SIG-M5 treated with dmso at 0.1 percent for 504 hours (cell line): ENCODE data around the gene CUBN.
"Not testable (repeated sequence)": the region's sequence is repeated elsewhere in the genome, so short reads cannot be mapped to it uniquely, and the experiment has no call there.

ENCODE experiments used
- DNase-seq: peaks from one replicate; lab custom pipeline; 2025; ENCODE audit not compliant: unreplicated experiment; lab: John Stamatoyannopoulos, UW

The CUBN gene

DNA sequence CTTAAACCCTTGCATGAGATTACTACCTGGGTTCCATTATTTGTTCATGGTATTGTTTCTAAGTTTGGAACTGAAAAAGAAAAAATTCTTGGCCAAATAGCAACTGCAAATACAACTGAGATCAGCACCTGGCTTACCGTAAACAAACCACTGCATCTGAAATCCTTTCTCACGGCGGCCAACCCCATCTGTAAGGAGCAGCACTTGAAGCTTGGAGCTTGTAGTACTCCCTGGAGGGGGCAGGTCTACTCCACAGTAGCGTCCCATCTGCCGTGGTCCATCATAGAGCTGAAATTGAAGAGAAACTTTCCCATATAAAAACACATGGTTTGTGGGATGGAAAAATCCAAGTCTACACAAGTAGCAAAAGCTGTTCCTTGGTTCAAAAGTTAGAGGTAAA is 109.9 kb downstream of the CUBN start:
- DNase-seq: no peak

DNA sequence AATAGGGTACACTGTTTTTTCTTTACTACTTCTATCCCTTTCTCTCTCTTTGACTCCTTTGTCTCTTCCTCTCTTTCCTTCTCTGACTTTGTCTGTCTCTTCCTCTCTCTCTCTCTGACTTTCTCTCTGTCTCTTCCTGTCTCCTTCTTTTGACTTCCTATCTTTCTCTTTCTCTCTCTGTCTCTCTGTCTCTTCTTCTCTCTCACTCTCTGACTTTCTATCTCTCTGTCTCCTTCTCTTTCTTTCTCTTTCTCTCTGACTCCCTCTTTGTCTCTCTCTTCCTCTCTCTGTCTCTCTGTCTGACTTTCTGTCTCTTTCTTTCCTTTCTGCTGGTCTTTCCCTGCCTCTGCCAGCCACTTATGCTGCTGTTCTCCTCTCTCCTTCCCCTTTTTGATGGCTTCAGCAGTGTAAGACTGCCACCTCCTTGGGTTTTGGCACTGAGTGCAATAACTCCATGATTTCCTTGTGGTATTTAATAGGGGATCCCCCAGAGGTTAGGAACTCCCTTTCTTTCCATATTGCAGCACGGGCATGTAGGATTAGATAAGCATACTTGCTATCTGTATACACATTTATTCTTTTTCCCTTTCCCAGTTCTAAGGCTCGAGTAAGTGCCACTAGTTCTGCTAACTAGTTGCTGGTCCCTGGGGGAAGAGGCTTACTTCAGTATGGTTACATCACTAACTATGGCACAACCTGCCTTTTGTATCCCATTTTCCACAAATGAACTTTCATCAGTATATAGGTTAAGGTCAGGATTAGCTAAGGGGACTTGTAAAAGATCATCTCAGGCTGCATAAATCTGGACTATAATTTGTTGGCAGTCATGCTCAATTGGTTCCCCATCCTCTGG is 116.3 kb downstream of the CUBN start:
- DNase-seq: not testable (repeated sequence)

DNA sequence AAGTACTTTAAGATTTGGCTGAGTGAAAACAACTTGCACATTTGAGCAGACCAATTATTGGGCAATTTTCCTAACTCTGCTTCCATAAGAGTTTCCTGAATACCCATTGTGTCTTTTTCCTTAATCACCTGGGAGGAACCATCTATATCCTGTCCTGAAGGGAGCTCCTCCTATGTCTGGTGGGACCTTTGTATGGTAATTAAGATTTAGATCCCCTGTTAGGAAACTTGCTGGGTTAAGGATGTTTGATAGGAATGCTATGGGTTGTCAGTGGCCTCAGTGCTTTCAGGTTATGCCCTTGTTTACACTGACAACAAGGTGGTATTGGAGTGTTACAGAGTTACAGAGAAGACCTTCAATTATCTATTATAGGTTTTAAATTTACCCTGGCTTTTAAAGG is 116.9 kb downstream of the CUBN start:
- not testable (repeated sequence) for DNase-seq

DNA sequence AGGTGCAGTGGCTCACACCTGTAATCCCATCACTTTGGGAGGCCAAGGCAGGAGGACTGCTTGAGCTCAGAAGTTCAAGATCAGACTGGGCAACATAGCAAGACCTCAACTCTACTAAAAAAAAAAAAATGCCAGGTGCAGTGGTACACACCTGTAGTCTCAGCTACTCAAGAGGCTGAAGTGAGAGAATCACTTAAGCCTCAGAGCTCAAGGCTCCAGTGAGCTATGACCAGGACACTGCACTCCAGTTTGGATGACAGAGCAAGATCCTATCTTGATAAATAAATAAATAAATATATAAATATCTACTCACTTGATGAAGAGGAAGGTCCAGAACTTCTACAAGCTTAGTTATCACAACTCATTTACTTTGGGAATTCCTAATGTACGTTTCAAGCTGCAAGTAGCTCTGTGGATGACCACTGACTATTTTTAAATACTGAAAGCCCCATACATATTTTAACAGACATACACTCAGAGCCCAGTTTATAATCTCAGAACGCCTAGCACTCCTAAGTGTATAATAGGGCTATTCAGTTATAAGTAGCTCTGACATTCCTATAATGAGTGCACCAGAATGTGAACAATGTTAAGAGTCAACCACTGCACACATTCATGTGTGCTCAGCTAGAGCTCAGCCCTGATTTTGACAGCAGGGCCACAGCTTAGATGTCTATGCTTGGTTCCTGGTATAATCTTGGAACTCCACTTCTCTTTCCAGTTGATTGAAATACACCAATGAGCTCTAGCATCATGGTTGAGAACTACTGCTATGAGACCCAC is 119.1 kb downstream of the CUBN start:
- DNase-seq: no peak

DNA sequence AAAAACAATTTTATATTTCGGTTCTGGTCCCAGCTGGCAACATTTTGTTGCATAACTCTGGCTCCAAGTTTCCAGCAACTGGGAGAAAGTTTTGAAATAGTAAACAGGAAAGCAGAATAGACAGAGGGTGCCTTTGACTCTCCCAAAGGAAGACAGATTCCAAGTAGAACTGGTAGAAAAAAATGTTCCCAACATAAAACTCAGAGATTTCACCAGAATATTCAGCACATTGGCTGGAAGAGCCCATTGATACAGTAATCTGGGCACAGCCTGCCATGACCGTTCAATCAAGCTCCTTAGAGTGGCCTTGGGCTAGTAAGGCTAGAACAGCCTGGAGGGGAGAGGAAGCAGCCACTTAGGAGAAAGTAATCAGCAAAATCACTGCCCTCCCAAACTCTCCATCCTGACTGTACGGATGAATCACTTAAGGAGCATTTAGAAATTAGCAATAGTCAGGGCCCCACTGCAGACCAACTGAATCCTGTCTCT is 120.4 kb downstream of the CUBN start:
- DNase-seq: no peak

DNA sequence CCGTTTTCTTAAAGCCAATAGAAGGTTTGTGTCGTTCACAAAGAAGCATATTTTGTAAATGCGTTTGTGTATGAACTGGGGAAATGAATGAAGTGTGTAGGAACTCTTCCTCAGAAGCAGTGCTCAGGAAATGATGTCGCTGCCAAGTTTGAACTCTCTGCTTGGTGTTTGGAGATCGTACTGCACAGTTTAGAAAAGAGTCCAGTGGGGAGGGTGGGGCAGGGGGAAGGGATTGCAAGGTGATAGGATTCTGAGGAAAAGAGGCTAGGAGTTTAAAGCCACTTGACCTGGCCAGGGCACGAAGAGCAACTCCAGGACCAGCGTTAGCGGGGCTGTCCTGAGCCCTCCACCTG is 122.2 kb downstream of the CUBN start:
- no peak for DNase-seq

DNA sequence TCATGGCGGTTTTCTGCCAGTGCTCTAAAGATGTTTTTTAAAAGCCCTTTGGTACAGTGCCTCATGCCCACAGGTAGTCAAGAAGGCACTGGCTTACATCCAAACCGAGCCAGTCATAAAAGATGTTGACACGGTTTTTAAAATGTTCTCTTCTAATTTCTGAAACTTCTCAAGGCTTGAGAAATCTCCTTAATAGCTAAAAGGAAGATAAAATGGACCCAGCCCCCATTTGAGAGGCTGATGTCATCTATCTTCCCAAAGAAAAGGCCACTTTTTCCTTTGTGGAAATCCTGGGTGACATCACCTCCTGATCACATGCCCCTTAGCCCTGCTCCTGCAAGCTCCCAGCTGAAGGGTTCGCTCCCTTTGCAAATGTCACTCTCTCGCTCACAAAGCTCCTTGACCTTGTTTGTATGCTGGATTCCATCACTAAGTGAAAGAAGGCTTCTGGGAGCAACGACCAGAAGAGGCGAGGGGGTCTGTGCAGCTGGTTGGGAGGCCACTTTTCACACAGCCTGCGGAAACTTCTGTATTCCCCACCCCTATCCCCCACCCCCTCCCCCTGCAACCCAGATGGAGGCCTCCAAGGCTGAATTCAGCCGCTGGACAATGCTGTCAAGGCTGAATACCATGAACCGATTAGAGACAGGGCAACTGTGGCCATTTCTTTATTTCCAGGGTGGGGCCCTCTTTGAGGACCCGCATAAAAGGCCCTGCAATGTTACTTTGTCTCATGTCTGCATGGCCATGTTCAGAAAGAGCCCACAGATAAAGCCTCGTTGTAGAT is 122.8 kb downstream of the CUBN start:
- DNase-seq: no peak

DNA sequence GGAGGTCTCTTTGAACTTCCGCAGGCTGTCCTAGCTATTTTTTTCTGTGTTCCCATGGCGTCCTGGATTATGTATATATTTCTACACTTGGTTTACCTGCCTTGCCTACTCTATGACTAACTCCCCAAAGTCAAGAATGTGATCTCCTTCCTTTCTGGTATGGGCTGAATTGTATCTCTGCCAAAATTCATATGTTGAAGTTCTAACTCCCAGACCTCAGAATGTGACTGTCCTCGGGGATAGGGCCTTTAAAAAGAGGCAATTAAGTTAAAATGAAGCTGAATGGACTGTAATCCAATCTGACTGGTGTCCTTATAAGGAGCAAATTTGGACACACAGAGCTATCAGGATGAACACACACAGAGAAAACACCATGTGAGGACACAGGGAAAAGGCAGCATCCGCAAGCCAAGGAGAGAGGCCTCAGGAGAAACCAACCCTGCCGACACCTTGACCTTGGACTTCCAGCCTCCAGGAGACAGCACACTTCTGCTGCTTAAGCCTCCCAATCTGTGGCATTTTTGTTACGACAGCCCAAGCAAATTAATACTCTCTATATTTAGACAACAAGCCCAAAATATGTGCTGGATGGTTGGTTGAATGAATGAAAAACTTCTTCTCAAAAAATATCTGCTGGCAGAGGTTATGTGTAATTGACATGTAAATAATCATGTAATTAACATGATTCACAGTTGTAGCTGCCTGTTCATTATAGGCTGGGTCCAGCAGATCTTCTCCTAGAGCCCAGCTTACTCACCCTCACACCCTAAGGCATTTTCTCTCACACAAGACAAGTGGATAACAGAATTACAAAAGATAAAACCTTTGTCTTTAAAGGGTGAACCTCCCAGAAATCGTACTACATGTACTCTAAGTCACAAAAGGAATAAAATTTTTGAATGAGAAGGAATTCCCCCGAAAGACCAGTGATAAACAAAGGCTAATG is 123.7 kb downstream of the CUBN start:
- no peak for DNase-seq

DNA sequence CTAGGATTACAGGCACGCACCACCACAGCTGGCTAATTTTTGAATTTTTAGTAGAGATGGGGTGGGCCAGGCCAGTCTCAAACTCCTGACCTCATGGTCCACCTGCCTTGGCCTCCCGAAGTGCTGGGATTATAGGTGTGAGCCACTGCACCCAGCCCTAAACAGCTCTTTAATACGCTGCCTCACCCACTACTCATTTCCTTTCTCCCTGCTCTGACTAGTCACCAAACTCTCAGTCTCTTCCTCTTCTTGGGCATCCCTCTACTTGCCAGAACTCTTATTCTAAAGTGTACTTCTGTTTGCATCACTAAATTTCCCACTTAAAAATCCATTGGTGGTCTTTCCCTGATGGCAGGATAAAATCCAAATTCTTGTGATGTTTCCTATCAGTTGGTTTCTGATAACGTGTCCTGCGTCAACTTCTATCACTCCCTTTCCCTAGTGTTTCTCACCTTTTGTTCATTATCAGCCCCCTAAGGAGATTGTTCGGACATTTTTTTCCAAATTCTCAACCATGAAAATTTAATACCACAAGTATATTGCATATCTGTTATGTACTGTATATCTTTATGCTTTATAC is 124.7 kb downstream of the CUBN start:
- no peak for DNase-seq

DNA sequence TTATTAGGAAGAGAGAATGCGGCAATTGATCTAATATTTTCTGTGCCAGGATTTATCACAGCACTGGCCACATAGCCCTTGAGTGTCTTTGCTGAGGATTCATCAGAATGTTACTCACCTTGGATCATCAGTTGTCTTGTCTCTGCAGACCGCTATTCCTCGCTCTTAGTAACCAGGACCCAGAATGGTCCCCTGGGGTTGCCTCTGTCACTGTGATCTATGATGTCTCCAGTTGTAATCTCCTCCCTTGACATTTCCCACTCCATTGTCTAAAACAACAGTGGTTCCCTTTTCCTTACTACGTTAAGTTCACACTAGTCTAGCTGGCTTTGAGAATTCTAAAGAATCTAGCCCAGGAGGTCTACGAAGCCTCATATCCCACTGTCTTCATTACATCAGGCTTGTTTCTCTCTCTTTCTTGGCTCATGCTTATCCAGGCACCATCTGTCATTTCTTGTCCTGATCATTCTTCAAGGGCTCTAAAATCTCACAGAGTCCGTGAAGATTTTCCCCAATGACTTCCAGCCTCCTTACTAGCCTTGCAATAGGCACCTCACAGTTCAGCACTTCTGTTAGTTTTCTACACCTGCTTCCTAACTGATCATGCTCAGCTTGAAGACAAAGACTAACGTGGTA is 125.8 kb downstream of the CUBN start:
- DNase-seq: no peak

DNA sequence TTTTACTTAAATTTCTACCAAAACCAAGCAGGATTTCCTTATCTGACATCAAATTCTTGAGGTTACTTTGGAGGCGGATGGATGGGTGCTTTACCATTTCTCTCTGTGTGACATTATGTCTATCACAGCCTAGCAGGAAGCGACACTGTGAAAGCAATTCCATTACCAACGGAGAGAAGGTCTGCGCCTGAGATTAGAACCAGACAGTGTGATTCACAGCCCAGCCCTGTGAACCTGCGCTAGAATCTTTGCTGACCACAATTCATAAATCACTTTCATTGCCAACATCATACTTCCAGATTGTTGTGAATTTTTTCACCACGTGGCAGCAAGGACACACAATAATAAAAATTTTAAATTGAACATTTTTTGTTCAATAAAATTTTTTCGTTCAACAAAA is 126.5 kb downstream of the CUBN start:
- DNase-seq: no peak

DNA sequence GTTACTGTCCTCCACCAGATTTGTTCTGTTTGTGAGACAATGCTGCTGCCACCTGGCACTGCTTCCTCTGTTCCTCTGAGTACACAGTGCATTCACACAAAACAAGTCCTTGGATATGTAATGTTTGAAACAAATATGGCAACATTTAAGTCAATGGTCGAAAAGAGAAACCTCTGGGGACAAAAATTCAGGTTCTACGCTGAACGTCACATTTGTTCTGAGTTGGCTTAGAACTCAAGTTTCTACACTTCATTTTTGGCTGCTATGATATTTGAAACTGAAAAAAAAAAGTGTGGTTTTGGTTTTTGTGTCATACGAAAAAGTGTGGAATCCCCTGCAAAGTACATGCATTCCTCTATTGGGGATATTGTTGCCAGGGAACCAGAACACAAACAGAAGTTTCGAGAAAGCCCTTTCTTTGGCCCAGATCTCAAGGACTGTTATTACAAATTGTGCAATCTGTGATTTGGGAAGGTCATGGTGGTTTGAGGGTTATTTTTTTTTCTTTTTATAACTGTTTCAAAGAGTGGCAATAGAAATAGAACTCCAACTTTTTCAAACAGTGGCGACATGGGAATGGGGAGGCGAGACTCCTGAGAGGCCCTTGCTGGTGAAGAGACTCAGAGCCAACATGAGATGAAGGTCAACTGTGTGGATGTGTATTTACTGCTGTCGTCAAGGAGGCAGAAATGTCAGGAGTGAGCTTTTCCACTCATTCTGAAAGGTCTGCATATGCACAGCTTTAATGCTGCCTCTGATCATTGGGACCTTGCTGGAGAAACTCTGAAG is 127.5 kb downstream of the CUBN start:
- DNase-seq: no peak

DNA sequence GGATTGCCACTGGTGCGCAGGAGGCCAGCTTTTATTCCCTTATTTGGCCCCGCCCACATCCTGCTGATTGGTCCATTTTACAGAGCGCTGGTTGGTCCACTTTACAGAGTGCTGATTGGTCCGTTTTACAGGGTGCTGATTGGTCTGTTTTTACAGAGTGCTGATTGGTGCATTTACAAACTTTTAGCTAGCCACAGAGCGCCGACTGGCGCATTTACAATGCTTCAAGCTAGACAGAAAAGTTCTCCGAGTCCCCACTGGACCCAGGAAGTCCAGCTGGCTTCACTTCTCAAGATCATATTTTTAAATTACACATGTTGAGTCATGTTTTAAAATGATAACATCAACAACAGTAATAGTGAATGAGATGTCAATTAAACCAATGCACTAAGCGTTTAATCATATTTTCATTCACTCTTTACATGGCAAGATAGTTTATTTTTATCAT is 128.3 kb downstream of the CUBN start:
- no peak for DNase-seq

DNA sequence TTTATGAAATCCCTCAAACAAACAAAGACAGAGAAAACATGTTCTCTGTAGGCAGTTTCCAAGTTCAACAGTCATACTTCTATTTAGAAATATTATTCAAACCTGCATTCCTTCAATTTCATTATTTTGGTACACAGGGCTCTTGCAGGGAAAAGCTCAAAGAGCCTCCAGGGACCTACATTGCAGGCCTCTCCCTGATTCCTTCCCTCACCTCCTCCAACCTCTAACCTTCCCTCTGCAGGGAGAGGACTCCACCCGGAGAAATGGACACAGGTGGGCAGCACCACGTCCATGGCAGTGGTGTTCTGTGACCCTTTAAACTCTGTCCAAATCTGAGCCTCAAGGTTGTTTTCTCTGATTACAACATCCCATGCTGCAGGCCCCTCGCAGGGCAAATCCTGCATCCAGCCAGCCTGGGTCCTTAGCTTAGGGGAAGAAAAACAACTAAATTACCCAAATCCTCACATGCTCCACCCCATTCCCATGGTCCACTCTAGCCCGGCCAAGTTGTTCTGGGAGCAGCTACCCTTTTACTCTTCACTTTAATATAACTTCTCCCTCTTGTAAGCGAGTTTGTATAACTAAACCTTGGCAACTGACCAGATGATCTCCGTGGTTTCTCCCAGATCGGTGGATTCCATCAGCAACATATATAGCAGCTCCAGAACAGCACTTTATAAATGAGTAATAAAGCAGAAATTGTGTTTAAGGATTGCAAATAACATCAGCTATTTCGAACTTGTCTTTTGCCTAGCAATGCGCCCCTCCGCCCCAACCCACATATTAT is 129.8 kb downstream of the CUBN start:
- no peak for DNase-seq

DNA sequence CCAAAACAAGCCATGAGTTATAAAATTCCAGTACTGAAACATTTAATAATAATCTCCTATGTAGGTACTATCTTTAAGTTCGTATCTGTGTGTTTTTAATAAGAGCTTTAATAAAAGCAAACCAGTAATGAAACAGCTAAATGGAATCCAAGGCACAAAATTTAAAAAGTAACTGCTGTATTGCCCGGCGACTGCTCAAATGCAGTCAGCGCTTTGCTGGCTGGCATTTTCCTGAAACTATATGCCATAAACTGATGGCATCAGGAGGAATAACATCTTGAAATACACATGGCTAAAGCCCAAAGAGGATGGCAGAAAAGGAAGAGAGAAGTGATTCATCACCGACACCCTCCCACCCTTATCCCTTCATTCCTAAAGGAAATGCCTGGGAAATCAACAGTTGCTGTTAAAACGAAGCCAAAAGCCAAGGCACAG is 133.1 kb downstream of the CUBN start:
- no peak for DNase-seq

DNA sequence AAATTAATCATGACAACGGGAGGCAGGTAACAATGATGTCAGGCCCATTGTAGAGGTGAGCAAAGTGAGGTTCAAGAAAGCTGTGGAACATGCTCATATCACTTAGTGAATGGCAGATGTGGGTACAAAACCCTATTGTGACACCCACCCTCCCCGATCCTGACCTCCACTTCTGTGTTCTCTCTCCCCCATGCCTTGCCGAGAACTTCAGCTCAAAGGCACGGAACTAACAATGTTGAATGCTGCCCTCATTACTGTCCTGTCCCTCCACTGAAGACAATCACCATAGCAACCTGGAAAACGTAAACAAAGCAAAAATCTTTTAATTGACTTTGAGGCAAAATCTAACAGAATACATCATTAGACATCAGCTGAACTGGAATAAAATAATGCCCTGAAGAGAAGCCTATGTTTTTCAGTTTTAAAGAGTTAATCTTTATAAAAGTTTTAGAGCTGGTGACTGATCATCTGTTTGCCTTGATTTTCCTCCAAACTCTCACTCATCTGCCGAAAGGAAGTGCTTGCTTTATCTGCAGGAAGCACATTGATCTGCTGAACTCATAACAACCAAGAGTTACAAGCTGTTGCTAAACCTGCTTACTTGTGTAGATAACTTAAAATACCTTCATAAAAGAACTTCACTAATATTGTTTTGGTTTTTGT is 133.6 kb downstream of the CUBN start:
- DNase-seq: no peak

DNA sequence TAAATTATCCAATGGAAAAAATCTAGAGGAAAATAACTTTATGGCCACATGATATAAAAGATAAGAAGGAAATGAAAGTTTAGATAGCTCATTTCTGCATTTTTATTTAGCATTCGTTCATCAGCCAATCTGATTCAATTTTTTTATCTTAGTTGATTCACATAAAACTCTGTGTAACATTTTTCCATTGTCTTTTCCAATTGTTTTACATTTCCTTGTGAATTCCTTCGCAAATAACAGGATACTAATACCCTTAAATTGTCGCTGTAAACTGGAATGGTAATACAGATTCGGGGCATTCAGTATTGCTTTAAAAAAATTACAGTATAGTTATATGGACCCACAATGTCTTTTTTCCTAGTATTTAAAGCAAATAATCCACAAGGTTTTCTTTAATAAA is 136.4 kb downstream of the CUBN start:
- DNase-seq: no peak
